ENCODE results near the gene RSF1. TPM values are rescaled to one million over a fixed set of nuclear protein-coding genes. Genes with fewer than 3 reads are reported as not detected.

RSF1 gene, protein sequence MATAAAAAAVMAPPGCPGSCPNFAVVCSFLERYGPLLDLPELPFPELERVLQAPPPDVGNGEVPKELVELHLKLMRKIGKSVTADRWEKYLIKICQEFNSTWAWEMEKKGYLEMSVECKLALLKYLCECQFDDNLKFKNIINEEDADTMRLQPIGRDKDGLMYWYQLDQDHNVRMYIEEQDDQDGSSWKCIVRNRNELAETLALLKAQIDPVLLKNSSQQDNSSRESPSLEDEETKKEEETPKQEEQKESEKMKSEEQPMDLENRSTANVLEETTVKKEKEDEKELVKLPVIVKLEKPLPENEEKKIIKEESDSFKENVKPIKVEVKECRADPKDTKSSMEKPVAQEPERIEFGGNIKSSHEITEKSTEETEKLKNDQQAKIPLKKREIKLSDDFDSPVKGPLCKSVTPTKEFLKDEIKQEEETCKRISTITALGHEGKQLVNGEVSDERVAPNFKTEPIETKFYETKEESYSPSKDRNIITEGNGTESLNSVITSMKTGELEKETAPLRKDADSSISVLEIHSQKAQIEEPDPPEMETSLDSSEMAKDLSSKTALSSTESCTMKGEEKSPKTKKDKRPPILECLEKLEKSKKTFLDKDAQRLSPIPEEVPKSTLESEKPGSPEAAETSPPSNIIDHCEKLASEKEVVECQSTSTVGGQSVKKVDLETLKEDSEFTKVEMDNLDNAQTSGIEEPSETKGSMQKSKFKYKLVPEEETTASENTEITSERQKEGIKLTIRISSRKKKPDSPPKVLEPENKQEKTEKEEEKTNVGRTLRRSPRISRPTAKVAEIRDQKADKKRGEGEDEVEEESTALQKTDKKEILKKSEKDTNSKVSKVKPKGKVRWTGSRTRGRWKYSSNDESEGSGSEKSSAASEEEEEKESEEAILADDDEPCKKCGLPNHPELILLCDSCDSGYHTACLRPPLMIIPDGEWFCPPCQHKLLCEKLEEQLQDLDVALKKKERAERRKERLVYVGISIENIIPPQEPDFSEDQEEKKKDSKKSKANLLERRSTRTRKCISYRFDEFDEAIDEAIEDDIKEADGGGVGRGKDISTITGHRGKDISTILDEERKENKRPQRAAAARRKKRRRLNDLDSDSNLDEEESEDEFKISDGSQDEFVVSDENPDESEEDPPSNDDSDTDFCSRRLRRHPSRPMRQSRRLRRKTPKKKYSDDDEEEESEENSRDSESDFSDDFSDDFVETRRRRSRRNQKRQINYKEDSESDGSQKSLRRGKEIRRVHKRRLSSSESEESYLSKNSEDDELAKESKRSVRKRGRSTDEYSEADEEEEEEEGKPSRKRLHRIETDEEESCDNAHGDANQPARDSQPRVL (N-terminal part only)
- total RNA-seq (2022): 62.0 and 71.2 TPM in 2 replicates
- percentile 84 among the genes with signal in this experiment for Bru-seq, nascent RNA
- percentile 90 among the genes with signal in this experiment for BruChase-seq, experiment 1, labeled RNA remaining after a 6-hour chase
- BruChase-seq, experiment 2, labeled RNA remaining after a 2-hour chase: percentile 85 among the genes with signal in this experiment
- long read RNA-seq, full-length matches to known transcripts: 31 of 51 reads
- long read RNA-seq, partial matches to known transcripts: 5 of 51 reads
- long read RNA-seq, other reads (novel, unspliced or antisense): 15 of 51 reads

- peaks cover 7% of the 10 kb centered on the region for H3K4me1 Mint-ChIP-seq (ENCODE audit: insufficient read depth, unreplicated experiment)
- peak; percentile 99 for DNase-seq (ENCODE audit: unreplicated experiment)
- CTCF ChIA-PET: interaction anchor here (0.6 to 1.0 kb wide), 4 partner anchors 19 to 1823 kb away, joined by 3 to 5 read pairs (median 3); no protein-coding TSS in a partner anchor
- peak within 1 kb of the TSS; percentile 93 for H3K4me3 Mint-ChIP-seq (ENCODE audit: unreplicated experiment)
- H3K9me3 Mint-ChIP-seq (ENCODE audit: unreplicated experiment): no peaks in the 10 kb centered on the region
- TF ChIP-seq CTCF (IDR thresholded peaks at IDR 0.05; ENCODE audit: unreplicated experiment): peak; percentile 72
- peak within 1 kb of the TSS; percentile 90 for H3K27ac Mint-ChIP-seq (ENCODE audit: low read depth, unreplicated experiment)
- H3K36me3 Mint-ChIP-seq (ENCODE audit: insufficient read depth, unreplicated experiment): no peaks in the 10 kb centered on the region
- POLR2A ChIA-PET: interaction anchor here (0.6 to 3.0 kb wide), 8 partner anchors 15 to 258 kb away, joined by 3 to 23 read pairs (median 4); partner anchors contain the start of genes INTS4 and NDUFC2
- no peaks in the 10 kb centered on the region for H3K27me3 Mint-ChIP-seq (ENCODE audit: insufficient read depth, unreplicated experiment)
- intact Hi-C loops (cut with micrococcal nuclease): loop anchor here (1.0 to 5.0 kb wide), 5 partner anchors 44 to 367 kb away; partner anchors contain the start of genes INTS4, KCTD21 and USP35
- no TSS peak for BruUV-seq (replicated peaks)
Observed at GRCh38 chr11:77820565-77821348, at the start of gene RSF1, which contains the start of gene AAMDC. RSF1 (minus strand) TSS chr11:77820722; CDS start chr11:77820714, 8 bp downstream. AAMDC (plus strand) TSS chr11:77821144; CDS start chr11:77842497, 21,353 bp downstream.

GRCh38 chr11:77868744-77869143 lies 48.2 kb upstream of the RSF1 start:
- no peak for TF ChIP-seq CTCF (IDR thresholded peaks at IDR 0.05; ENCODE audit: unreplicated experiment)
- CTCF ChIA-PET: interaction anchor here (0.5 to 0.6 kb wide), 3 partner anchors 33 to 141 kb away, joined by 3 to 4 read pairs (median 3); no protein-coding TSS in a partner anchor
- intact Hi-C loops (cut with micrococcal nuclease): no loop called here

DNA sequence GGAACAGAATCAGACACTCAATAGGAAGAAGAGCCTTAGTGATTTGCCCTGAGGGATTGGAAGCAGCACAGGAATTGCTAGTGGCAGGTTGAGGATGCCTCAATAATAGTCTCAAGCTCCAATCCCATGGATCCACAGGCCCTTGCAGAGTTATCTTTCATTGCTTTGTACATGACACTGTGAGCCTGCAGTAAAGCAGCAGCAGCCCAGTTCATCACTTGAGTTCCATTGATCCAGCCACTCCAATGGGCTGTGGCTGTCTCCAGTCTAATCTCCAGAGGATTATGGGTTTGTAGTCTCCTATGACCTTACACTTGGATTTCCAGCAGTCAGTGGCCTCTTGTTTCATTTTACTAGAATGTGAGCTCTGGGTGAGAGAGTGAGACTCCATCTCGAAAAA lies 45.8 kb upstream of the RSF1 start:
- CTCF ChIA-PET: interaction anchor here (0.8 kb wide), 1 partner anchor 12 kb away, joined by 3 read pairs; no protein-coding TSS in a partner anchor

More at GRCh38 chr11:77868744-77869143, 48.2 kb upstream of the RSF1 start:
- Mint-ChIP-seq H3K27ac (ENCODE audit: low read depth, unreplicated experiment) (no peak overlapping the region), H3K27me3 (ENCODE audit: insufficient read depth, unreplicated experiment) (no peaks in the 10 kb centered on the region), H3K9me3 (ENCODE audit: unreplicated experiment) (no peaks in the 10 kb centered on the region), H3K4me1 (ENCODE audit: insufficient read depth, unreplicated experiment) (no peaks in the 10 kb centered on the region), H3K36me3 (ENCODE audit: insufficient read depth, unreplicated experiment) (peaks cover 34% of the 10 kb centered on the region), H3K4me3 (ENCODE audit: unreplicated experiment) (no peak overlapping the region)
- POLR2A ChIA-PET: interaction anchor here (1.0 kb wide), 1 partner anchor 126 kb away, joined by 4 read pairs; the partner anchor contains the start of gene INTS4
- BruUV-seq (replicated peaks): no TSS peak
- no peak for DNase-seq (ENCODE audit: unreplicated experiment)

More for the DNA sequence above, 45.8 kb upstream of the RSF1 start:
- intact Hi-C loops (cut with micrococcal nuclease): no loop called here
- POLR2A ChIA-PET: no interaction called here
- Mint-ChIP-seq H3K27me3 (ENCODE audit: insufficient read depth, unreplicated experiment) (no peaks in the 10 kb centered on the region), H3K9me3 (ENCODE audit: unreplicated experiment) (no peaks in the 10 kb centered on the region), H3K36me3 (ENCODE audit: insufficient read depth, unreplicated experiment) (peaks cover 26% of the 10 kb centered on the region), H3K4me3 (ENCODE audit: unreplicated experiment) (no peak overlapping the region), H3K4me1 (ENCODE audit: insufficient read depth, unreplicated experiment) (no peaks in the 10 kb centered on the region), H3K27ac (ENCODE audit: low read depth, unreplicated experiment) (no peak overlapping the region)
- no peak for TF ChIP-seq CTCF (IDR thresholded peaks at IDR 0.05; ENCODE audit: unreplicated experiment)
- DNase-seq (ENCODE audit: unreplicated experiment): no peak
- BruUV-seq (replicated peaks): no TSS peak
